NT2/D1 (cell line): ENCODE results near the gene BOLA3.

Source experiments
- SUZ12 ChIP-seq: IDR thresholded peaks from 2 replicates; pipeline ENCODE4 v1.6.1; 2011; ENCODE audit not compliant: insufficient read length, insufficient read depth; ENCODE audit errors: extremely low read depth
- YY1 ChIP-seq: IDR thresholded peaks from 2 replicates; pipeline ENCODE4 v1.6.1; 2011; ENCODE audit not compliant: insufficient read length, insufficient read depth

DNA sequence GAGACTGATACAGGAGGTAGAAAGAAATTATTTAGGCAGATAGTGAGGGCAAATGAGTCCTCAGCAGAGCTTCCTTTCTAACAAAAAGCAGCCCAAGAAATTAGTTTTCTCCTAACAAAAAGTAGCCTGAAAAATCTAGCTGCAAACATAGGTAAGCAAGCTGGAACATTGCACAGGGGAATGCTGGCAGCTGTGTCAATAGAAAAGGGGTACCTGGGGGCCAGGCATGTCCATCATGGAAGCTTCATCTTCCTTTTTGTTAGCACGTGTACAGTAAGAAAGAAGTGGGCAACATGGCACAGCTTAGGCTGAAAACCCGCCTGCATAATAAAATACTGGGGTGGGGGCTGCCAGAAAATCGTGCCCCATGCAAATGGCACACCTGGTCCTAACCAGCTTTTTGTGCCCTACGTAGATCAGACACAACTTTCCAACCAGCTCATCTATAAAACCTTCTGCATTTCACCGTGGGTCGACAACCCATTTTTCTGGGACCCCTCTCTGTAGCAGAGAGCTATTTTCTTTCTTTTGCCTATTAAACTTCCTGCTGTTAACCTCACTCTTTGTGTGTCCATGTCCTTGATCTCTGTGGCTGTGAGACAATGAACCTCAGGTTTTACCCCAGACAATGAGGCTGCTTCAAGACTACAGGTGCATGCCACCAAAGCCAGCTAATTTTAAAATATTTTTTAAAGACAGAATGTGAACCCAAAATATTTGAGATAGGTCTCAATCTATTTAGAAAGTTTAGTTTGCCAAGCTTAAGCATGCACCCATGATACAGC is 44.1 kb upstream of the BOLA3 start:
- TF ChIP-seq YY1 (no peak), SUZ12 (no peak)
